K562 (cell line): ENCODE results near the gene NKG7. TPM values are rescaled to one million over a fixed set of nuclear protein-coding genes. Genes with fewer than 3 reads are reported as not detected.
A peak's percentile ranks its signal among the peaks of the same experiment; 100 is the strongest.

ENCODE experiments used
- CHD2 ChIP-seq: IDR thresholded peaks from 2 replicates; pipeline ENCODE4 v1.6.1; 2011; ENCODE audit warnings: low read depth, low read length
- CHD7 ChIP-seq: fragments of 200-600 bp; sonication (generic); IDR thresholded peaks from one replicate; pipeline ENCODE4 v1.6.1; 2012; ENCODE audit warnings: mild to moderate bottlenecking, low read depth, low read length, inconsistent platforms
- CREM ChIP-seq: IDR thresholded peaks from 2 replicates; pipeline ENCODE4 v1.6.1; 2014; ENCODE audit warnings: antibody characterized with exemption, low read depth
- GTF2B ChIP-seq: IDR thresholded peaks from 2 replicates; pipeline ENCODE4 v1.6.1; 2011; ENCODE audit not compliant: insufficient read length; ENCODE audit errors: extremely low read depth
- ID3 ChIP-seq, 2 experiments: fragments of 250-450 bp in 1 of 2; fragments of 450-650 bp in 1 of 2; sonication (Bioruptor Pico) in 1 of 2; IDR thresholded peaks; 2 replicates each; pipeline versions ENCODE4 v1.6.1 to v1.8.0; 2016 to 2021; ENCODE audit warnings: mild to moderate bottlenecking in 2 of 2, moderate library complexity in 2 of 2, missing compliant biosample characterization in 1 of 2, missing genetic modification characterization in 1 of 2
- MNT ChIP-seq, 2 experiments: fragments of 450-650 bp; conservative IDR thresholded peaks; 2 replicates each; pipeline ENCODE4 v1.6.1; 2017; ENCODE audit warnings: mild to moderate bottlenecking in 2 of 2, moderate library complexity in 2 of 2
- MXD1 ChIP-seq: fragments of 250-450 bp; sonication (Bioruptor Pico); IDR thresholded peaks from 2 replicates; pipeline ENCODE4 v1.8.0; 2021; ENCODE audit warnings: borderline replicate concordance, mild to moderate bottlenecking, moderate library complexity; ENCODE audit not compliant: poor library complexity, severe bottlenecking
- NR1H2 ChIP-seq: sonication (generic); formaldehyde crosslinking; IDR thresholded peaks from 2 replicates; pipeline ENCODE4 v1.4.0; 2020; ENCODE audit warnings: mild to moderate bottlenecking, missing genetic modification reagents
- RB1 ChIP-seq: fragments of 450-650 bp; IDR thresholded peaks from 2 replicates; pipeline ENCODE4 v1.6.1; 2017; ENCODE audit warnings: low read depth, mild to moderate bottlenecking
- ZNF24 ChIP-seq: fragments of 450-650 bp; IDR thresholded peaks from 2 replicates; pipeline ENCODE4 v1.6.1; 2016
- ZNF77 ChIP-seq: fragments of 250-450 bp; sonication (Bioruptor Pico); IDR thresholded peaks from 2 replicates; pipeline ENCODE4 v1.5.0; 2020
- polyA plus RNA-seq, 8 experiments: library from polyadenylated mRNA; depleted of rRNA in 4 of 8; stranded (reverse) in 5 of 8; unstranded in 3 of 8; fragments of >200 nt; fragmentation: Nextera tagmentation in 2 of 8; fragmentation: Illumina TruSeq in 1 of 8; extraction: Ambion mirVana in 2 of 8; extraction: Trizol in 1 of 8; gene quantifications; 2 replicates each; pipeline versions ENCODE4 v1.2.1 to v1.2.3, GENCODE V29; 2011 to 2014; ENCODE audit warnings: inconsistent platforms in 1 of 8, missing spikeins in 1 of 8
- total RNA-seq, 7 experiments: library from RNA; depleted of rRNA in 6 of 7; stranded (reverse); fragments of >200 nt in 6 of 7; fragmentation: Illumina TruSeq in 2 of 7; extraction: Trizol in 2 of 7; gene quantifications; 2 replicates each; pipeline versions ENCODE4 v1.2.1 to v1.2.3, GENCODE V29; 2011 to 2021; ENCODE audit warnings: low replicate concordance in 1 of 7

The NKG7 gene
- total and polyA plus RNA-seq, 9 of the 15 experiments (the other 6 are each of a cell fraction or from before 2014, with no cell fraction given): 0.30 to 0.70 (median 0.51) TPM; not detected in 2

- TF ChIP-seq CHD7 (no peak), ZNF77 (CRISPR knock-in tag) (no peak), CHD2 (no peak), MXD1 (CRISPR knock-in tag) (peak; percentile 5), NR1H2 (CRISPR knock-in tag) (no peak), ZNF24 (0 out of 2 replicates have a peak, but pooled peaks have one; percentile 1), ID3 (CRISPR knock-in tag; IDR thresholded peaks at IDR 0.05) (no peak), ID3 (tag; IDR thresholded peaks at IDR 0.05) (no peak), CREM (peak; percentile 77), GTF2B (no peak), MNT (conservative IDR thresholded peaks at IDR 0.05) (peak; percentile 85 to 88), RB1 (peak; percentile 62; the same call in 1 of the 2 replicates)
These were observed 33.7 kb downstream of the NKG7 start (continued) for GRCh38 chr19:51338563-51339312.
